NB4 (cell line): Measurements from ENCODE around the gene ZNF777.
"Not testable (repeated sequence)": the region's sequence is repeated elsewhere in the genome, so short reads cannot be mapped to it uniquely, and the experiment has no call there.

Source experiments
- DNase-seq: peaks from one replicate; pipeline ENCODE4 v3.0.0; 2010; ENCODE audit warnings: low read depth
- H3K4me3 ChIP-seq: one replicate; pipeline ENCODE4 v1.5.1; 2011; ENCODE audit warnings: mild to moderate bottlenecking, low read depth, low read length, moderate library complexity
- MYC ChIP-seq: IDR thresholded peaks from 2 replicates; pipeline ENCODE4 v1.6.1; 2011; ENCODE audit warnings: low read depth, low read length
- POLR2A ChIP-seq: IDR thresholded peaks from 2 replicates; pipeline ENCODE4 v1.6.1; 2011; ENCODE audit warnings: mild to moderate bottlenecking; ENCODE audit not compliant: insufficient read length; ENCODE audit errors: extremely low read depth
- TF ChIP-seq, protein P1 (sequence below): IDR thresholded peaks from one replicate; pipeline ENCODE4 v1.5.1; 2012; ENCODE audit warnings: low read depth, low read length
- TF ChIP-seq, protein P2 (sequence below): IDR thresholded peaks from 2 replicates; pipeline ENCODE4 v1.6.1; 2011; ENCODE audit warnings: low read depth, low read length

ZNF777 gene

DNA sequence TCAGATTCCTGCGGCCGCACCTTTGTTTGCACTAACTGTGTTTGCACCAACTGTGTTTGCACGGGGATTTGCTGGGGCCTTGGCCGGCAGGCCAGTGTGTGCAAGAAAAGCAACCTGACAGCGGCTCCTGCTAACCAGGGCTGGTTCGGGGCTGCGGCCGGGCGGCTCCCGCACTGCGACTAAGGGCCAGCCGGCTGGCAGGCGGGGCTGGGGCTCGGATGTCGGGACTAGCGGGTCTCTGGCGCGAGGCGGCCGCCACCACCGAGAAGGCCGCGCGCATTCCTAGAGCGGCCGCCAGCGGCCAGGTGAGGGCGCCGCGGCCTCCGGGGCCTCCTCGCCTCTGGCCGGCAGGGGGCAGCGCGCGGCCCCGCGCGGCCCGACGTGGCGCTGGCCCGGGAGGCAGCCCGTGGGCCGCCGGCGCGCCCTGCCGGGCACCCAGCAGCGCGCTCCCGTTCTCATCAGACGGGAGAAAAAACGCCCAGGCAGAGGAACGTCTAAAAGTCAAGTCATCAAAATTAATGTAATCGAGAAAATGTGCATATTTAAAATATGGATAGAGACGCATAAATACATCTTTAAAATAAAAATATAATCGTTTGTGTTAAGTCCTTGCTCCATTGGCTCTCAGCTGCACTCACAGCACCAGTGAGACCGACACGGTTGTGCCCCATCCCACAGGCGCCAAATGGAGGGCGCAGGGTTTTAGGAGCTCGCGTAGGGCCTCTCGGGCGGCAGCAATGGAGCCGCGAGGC, 38.5 kb downstream of the ZNF777 start:
- H3K4me3 ChIP-seq: peak overlapping the region; percentile 40
- peak; percentile 89 for DNase-seq
- no peak for TF ChIP-seq MYC
- TF ChIP-seq, protein P1, sequence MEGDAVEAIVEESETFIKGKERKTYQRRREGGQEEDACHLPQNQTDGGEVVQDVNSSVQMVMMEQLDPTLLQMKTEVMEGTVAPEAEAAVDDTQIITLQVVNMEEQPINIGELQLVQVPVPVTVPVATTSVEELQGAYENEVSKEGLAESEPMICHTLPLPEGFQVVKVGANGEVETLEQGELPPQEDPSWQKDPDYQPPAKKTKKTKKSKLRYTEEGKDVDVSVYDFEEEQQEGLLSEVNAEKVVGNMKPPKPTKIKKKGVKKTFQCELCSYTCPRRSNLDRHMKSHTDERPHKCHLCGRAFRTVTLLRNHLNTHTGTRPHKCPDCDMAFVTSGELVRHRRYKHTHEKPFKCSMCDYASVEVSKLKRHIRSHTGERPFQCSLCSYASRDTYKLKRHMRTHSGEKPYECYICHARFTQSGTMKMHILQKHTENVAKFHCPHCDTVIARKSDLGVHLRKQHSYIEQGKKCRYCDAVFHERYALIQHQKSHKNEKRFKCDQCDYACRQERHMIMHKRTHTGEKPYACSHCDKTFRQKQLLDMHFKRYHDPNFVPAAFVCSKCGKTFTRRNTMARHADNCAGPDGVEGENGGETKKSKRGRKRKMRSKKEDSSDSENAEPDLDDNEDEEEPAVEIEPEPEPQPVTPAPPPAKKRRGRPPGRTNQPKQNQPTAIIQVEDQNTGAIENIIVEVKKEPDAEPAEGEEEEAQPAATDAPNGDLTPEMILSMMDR: peak; percentile 54

DNA sequence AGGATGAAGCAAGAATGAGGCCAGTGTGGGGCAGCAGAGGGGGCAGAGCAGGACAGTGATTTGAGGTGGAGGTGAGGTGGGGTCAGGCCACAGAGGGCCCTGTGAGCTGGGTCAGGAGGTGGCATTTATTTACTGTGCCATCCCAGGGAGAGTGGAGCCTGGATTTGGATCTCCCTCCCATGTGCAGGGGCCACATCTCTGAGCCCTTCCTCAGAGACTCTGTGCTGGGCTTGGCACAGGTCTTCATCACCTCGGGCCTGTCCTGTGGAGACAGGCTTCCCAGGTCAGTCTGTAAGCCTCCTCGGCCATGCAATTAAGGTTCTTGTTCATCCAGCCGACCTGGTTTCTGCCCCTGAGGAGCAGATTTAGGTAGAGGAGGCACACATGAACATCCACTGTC, 40.9 kb downstream of the ZNF777 start:
- H3K4me3 ChIP-seq: no peak overlapping the region
- TF ChIP-seq, protein P1: no peak
- TF ChIP-seq, protein P2, sequence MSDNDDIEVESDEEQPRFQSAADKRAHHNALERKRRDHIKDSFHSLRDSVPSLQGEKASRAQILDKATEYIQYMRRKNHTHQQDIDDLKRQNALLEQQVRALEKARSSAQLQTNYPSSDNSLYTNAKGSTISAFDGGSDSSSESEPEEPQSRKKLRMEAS: no peak
- TF ChIP-seq MYC: no peak
- TF ChIP-seq POLR2A: no peak
- no peak for DNase-seq

DNA sequence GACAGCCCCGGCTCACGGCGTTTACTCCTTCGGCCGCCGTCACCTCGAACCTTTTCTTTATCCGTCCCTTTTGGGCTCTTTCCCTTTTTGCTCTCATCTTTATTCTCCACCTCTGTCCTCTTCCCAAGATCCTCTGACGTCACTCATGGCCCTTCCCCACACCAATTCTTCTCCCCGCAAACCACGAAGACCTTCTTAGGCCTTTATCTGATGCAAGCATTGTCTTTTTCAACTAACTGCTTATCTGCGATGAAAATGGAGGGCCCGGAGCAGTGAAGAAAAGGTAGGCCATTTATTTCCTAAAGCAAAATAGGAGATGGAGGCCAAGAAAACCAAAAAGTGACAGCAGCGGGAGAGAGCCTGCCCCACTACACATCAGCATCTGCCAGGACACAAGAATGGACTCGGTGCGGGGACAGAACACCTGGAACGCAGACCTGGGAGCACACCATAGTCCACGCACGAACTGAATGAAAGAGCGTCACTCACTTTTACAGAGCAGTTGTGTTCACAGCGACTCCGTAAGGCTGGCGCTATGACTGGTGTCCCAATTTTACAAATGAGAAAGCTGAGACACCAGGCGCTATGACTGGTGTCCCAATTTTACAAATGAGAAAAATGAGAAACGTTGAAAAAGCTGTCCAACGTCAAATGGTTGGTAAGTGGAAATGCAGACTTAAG, 45.3 kb downstream of the ZNF777 start:
- no peak for TF ChIP-seq POLR2A
- TF ChIP-seq, protein P1: no peak
- TF ChIP-seq, protein P2: no peak
- no peak for TF ChIP-seq MYC
- no peak overlapping the region for H3K4me3 ChIP-seq
- no peak for DNase-seq

DNA sequence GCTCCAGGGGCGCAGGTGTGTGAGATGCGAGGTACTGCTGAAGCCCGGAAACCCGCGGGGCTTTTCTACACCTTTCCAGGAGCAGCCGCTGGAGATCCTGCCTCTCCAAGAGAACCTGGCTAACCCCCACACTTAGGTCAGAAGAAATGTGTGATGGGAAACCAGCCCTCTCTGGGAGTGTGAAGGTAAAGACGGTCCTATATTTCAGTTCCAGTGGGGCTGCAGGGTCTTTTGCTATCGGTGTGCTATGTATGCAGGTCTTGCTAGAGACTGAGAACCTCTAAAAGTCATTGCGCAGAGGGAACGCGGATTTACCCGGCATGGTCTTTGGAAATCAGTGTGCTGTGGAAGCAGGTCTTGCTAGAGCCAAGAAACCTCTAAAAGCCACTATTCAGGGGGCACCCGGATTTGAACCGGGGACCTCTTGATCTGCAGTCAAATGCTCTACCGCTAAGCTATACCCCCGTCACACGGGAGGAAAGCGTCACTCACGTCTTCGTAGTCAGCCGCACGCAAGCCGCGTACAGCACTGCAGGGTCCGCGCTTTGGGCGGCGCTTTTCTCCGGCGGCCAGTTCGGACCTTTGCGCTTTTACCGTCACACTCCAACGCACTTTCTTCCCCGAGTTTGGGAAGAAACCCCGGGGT, 46.0 kb downstream of the ZNF777 start:
- no peak for TF ChIP-seq MYC
- no peak for TF ChIP-seq POLR2A
- TF ChIP-seq, protein P1: no peak
- TF ChIP-seq, protein P2: no peak
- no peak overlapping the region for H3K4me3 ChIP-seq
- DNase-seq: no peak

DNA sequence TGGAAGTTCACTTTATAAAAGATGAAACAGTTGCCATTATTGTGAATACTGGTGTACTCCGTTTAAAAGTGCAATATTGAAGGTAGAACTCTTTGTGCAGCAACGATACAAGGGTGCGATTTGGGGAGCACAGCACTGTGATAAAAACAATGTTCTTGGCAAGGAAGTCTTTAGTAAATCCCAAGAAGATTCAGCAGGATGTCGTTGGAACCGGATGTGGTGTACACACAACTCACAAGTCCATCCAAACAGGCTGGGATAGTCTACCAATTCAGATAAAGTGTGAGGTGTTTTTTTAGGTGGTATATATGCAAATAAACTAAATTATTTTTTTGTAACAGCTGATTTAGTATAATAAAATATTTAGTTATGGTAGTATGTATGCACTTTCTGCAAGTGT, 46.7 kb downstream of the ZNF777 start:
- no peak for DNase-seq
- TF ChIP-seq MYC (no peak), POLR2A (no peak)
- TF ChIP-seq, protein P2: no peak
- TF ChIP-seq, protein P1: no peak
- H3K4me3 ChIP-seq: no peak overlapping the region

DNA sequence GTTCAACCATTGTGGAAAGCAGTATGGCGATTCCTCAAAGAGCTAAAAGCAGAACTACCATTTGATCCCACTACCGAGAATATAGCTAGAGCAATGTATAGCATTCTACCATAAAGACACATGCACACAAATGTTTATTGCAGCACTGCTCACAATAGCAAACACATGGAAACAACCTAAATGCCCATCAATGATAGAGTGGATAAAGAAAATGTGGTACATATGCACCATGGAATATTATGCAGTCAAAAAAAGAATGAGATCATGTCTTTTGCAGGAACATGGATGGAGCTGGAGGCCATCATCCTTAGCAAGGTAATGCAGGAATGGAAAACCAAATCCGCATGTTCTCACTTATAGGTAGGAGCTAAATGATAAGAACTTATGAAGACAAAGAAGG, 47.8 kb downstream of the ZNF777 start:
- not testable (repeated sequence) for H3K4me3 ChIP-seq, DNase-seq
